Nephron (organoid): ENCODE measurements around the gene FKBP2.

Experiments
- H3K27ac Mint-ChIP-seq, 3 experiments: 2 replicates each; pipeline ENCODE4 v1.8.0; 2020; ENCODE audit warnings: mixed read lengths in 3 of 3, mild to moderate bottlenecking in 2 of 3, moderate library complexity in 1 of 3
- H3K27me3 Mint-ChIP-seq: 2 replicates; pipeline ENCODE4 v1.8.0; 2021; ENCODE audit warnings: low read depth, mild to moderate bottlenecking, moderate library complexity, mixed read lengths
- H3K36me3 Mint-ChIP-seq: 2 replicates; pipeline ENCODE4 v1.8.0; 2020; ENCODE audit warnings: low read depth, mixed read lengths
- H3K4me1 Mint-ChIP-seq: 2 replicates; pipeline ENCODE4 v1.8.0; 2020; ENCODE audit warnings: mixed read lengths
- H3K4me3 Mint-ChIP-seq, 3 experiments: 2 replicates each; pipeline ENCODE4 v1.8.0; 2020; ENCODE audit warnings: mild to moderate bottlenecking in 3 of 3, mixed read lengths in 3 of 3, moderate library complexity in 2 of 3
- H3K9me3 Mint-ChIP-seq: 2 replicates; pipeline ENCODE4 v1.8.0; 2020; ENCODE audit warnings: mixed read lengths
- CTCF ChIP-seq, 3 experiments: fragments of 200-600 bp; sonication (generic); IDR thresholded peaks; one replicate each; pipeline ENCODE4 v1.5.0; 2021; ENCODE audit warnings: antibody characterized with exemption in 3 of 3; ENCODE audit not compliant: unreplicated experiment in 3 of 3

FKBP2 gene

GRCh38 chr11:64276653-64277431, 35.9 kb downstream of the FKBP2 start:
- peaks cover 4% of the 10 kb centered on the region for H3K4me1 Mint-ChIP-seq
- no peak for TF ChIP-seq CTCF (IDR thresholded peaks at IDR 0.05; ENCODE audit: unreplicated experiment in 3 of 3)
- no peak overlapping the region for H3K27ac Mint-ChIP-seq
- H3K27me3 Mint-ChIP-seq, result no peaks in the 10 kb centered on the region
- H3K4me3 Mint-ChIP-seq, result no peak overlapping the region
- peaks cover 18% of the 10 kb centered on the region for H3K36me3 Mint-ChIP-seq
- no peaks in the 10 kb centered on the region for H3K9me3 Mint-ChIP-seq

GRCh38 chr11:64278576-64279190, 37.8 kb downstream of the FKBP2 start:
- TF ChIP-seq CTCF (IDR thresholded peaks at IDR 0.05; ENCODE audit: unreplicated experiment in 3 of 3), result no peak
- Mint-ChIP-seq H3K27me3 (no peaks in the 10 kb centered on the region), H3K36me3 (peaks cover 24% of the 10 kb centered on the region), H3K4me1 (peaks cover 4% of the 10 kb centered on the region), H3K27ac (peak overlapping the region in 1 of 3 experiments; percentile 16), H3K4me3 (no peak overlapping the region), H3K9me3 (no peaks in the 10 kb centered on the region)

GRCh38 chr11:64281957-64282770, 41.3 kb downstream of the FKBP2 start:
- TF ChIP-seq CTCF (IDR thresholded peaks at IDR 0.05; ENCODE audit: unreplicated experiment in 3 of 3), result no peak
- Mint-ChIP-seq H3K4me3 (peak overlapping the region; percentile 49 to 75 (median 56)), H3K27ac (no peak overlapping the region), H3K9me3 (no peaks in the 10 kb centered on the region), H3K27me3 (no peaks in the 10 kb centered on the region), H3K4me1 (peaks cover 12% of the 10 kb centered on the region), H3K36me3 (peaks cover 24% of the 10 kb centered on the region)

GRCh38 chr11:64283092-64283491, 42.2 kb downstream of the FKBP2 start:
- no peak for TF ChIP-seq CTCF (IDR thresholded peaks at IDR 0.05; ENCODE audit: unreplicated experiment in 3 of 3)
- H3K36me3 Mint-ChIP-seq, result peaks cover 24% of the 10 kb centered on the region
- peak overlapping the region; percentile 85 to 90 (median 88) for H3K4me3 Mint-ChIP-seq
- no peaks in the 10 kb centered on the region for H3K9me3 Mint-ChIP-seq
- H3K27me3 Mint-ChIP-seq, result peaks cover 3% of the 10 kb centered on the region
- H3K27ac Mint-ChIP-seq, result no peak overlapping the region
- peaks cover 12% of the 10 kb centered on the region for H3K4me1 Mint-ChIP-seq

- Mint-ChIP-seq H3K4me1 (peaks cover 8% of the 10 kb centered on the region), H3K4me3 (peak within 1 kb of the TSS; percentile 90 to 93 (median 93)), H3K27me3 (peaks cover 13% of the 10 kb centered on the region), H3K36me3 (peaks cover 22% of the 10 kb centered on the region), H3K9me3 (no peaks in the 10 kb centered on the region), H3K27ac (peak within 1 kb of the TSS; percentile 35 to 88 (median 86))
- TF ChIP-seq CTCF (IDR thresholded peaks at IDR 0.05; ENCODE audit: unreplicated experiment in 3 of 3), result no peak
These were observed 43.4 kb downstream of the FKBP2 start, which contains the start of gene BAD for GRCh38 chr11:64284048-64284961. TSS of gene BAD (minus strand) at chr11:64284665. CDS start at chr11:64284368, 297 bp downstream.
